Measurements from ENCODE around the gene GRHL1.

GRCh38 chr2:10035053-10035422, 83.5 kb downstream of the GRHL1 start:
- TF ChIP-seq, protein P1, sequence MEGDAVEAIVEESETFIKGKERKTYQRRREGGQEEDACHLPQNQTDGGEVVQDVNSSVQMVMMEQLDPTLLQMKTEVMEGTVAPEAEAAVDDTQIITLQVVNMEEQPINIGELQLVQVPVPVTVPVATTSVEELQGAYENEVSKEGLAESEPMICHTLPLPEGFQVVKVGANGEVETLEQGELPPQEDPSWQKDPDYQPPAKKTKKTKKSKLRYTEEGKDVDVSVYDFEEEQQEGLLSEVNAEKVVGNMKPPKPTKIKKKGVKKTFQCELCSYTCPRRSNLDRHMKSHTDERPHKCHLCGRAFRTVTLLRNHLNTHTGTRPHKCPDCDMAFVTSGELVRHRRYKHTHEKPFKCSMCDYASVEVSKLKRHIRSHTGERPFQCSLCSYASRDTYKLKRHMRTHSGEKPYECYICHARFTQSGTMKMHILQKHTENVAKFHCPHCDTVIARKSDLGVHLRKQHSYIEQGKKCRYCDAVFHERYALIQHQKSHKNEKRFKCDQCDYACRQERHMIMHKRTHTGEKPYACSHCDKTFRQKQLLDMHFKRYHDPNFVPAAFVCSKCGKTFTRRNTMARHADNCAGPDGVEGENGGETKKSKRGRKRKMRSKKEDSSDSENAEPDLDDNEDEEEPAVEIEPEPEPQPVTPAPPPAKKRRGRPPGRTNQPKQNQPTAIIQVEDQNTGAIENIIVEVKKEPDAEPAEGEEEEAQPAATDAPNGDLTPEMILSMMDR (IDR thresholded peaks at IDR 0.05; ENCODE audit: low read length) = no peak
- no peak for TF ChIP-seq EZH2 (optimal IDR thresholded peaks at IDR 0.05; ENCODE audit: low read depth, low read length)
